Effector CD8-positive, alpha-beta T cell (primary cell): ENCODE results near the gene KLK8.
"Not testable (repeated sequence)": the region's sequence is repeated elsewhere in the genome, so short reads cannot be mapped to it uniquely, and the experiment has no call there.

Experiments used
- DNase-seq: peaks from one replicate; lab custom pipeline; 2025; lab: John Stamatoyannopoulos, UW

KLK8 gene

DNA sequence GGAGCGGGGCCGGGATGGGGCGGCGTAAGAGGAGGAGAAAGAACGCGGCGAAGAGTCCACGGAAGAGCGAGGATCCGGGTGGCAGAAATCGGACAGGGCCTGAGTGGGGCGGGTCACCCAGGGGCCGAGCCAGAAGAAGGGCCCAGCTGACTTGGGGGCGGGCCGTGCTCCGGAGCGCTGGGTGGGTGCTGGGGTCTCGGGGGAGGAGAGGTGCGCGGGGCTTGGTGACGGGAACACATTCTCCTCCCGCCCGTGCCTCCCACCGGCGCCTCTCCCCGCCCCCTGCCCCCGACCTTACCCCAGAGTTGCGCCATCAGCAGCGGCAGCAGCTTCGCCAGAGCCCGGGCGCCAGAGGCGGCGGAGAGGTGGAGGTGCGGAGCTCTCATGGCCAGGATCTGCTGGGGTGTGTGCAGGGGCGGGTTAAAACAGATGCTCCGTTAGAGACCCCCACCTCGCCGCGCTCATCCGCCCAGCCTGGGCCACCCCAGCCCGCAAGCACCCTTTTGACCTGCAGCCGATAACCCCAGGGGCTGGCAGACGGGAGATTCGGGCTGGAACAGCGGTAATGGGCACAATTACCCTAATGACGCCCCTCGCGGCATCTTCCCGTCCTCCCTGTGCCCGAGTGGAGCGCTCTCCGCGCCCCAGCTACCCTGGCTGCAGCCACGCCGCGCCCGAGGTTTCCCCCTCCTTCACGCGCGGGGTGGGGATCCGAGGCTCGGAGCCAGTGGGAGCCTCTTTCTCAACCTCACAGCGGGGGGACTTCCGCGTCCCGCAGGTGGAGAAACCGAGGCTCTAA is 17.5 kb upstream of the KLK8 start:
- no peak for DNase-seq

DNA sequence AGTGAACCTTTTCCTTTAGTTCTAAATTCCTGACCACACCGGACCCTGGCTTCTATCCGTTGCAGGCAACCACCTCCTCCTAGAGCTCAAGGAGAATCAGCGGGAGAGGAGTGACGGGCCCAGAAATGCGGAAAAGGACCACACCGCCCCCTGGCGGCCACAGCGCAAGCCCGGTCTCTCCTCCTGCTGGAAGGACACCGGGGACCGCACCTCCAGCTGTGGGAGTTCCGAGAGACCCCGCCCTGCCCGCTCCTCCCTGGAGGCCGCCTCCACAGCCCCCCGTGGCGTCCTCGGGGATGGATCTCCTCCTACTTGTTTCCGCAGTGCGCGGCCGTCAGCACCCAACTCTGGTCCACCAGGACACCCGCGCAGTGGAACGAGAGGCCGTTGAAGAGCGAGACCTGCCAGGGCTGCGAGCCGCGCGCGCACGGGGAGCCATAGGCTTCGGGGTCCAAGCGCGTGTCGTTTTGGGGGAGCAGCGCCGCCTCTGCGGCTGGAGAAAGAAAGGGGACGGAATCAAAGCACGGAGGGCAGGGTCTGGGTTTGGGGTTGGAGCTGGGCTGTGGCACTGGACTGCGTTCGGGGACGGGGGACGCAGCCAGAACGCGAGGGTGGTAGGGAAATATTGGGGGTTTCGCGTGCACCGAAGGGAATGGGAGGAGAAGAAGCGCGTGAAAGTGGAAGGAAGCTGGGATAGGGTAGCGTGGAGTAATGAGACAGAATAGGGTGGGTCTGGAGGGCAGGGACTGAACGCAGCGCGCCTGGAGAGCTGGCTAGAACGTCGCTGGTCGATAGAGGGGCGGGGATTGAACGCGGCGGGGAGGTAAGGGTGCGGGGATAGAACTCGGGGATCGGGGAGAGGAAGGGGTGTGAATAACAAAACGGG is 15.6 kb upstream of the KLK8 start:
- peak; percentile 3 for DNase-seq

DNA sequence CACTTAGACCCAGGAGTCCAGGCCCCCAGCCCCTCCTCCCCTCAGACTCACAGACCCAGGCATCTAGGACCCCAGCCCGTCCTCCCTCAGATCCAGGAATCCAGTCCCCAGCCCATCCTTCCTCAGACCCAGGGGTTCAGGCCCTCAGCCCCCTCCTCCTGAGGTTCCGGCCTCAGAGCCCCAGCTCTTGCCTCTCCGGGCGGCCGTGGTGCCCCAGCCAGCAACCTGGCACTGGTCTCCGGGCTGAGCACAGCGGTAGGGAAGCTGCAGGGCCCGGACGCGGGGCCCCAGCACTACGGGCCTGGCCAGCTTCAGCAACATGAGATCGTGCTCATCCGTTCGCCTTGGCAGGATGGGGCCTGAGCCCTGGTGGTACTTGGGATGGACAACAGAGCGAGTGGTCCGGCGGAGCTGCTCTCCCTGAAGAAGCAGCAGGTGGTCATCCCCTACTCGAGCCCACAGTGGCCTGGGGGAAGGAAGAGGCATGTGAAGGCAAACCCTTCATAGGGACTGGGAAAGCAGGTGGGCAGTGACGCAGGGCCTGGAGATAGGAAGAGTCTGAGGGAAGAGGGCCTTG is 14.4 kb upstream of the KLK8 start:
- no peak for DNase-seq

DNA sequence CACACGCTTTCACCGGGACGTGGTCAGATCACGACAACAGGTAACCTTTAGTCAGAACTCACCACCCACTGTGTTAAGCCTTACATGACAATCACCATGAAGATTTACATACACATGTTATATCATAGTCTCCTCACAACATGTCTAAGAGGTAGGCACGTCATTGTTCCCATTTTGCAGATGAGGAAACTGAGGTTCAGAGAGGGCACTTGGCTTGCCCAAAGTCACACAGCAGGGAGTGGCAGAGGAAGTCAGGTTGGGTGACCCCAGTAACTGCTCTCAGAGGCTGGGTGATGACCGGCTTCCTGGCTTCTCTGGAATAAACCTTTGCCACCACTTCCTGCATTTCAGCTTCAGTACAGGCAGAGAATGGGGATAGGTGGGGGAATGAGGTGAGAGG is 12.8 kb upstream of the KLK8 start:
- no peak for DNase-seq

DNA sequence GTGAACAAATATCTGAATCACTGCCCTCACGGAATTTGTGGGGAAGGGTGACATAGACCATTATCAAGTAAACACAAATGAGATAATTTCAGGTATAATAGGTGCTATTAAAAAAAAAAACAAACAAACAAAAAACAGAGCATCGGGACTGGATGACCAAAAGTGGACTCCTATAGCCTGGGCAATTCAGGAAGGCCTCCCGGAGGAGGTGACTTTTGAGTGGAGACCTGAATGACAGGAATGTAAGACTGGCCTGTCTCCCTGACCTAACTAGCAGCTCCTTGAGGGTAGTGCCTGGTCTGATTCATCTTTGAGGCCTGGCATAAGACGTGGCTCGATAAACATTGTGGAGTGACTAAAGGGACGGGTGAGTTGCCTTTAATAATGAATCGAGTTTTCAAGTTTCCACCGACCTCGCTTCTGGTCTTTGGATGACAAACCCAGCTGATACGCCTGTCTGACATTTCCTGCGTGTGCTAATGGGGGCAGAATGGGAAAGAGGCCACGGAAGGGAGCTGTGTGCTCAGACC is 11.3 kb upstream of the KLK8 start:
- DNase-seq: no peak

DNA sequence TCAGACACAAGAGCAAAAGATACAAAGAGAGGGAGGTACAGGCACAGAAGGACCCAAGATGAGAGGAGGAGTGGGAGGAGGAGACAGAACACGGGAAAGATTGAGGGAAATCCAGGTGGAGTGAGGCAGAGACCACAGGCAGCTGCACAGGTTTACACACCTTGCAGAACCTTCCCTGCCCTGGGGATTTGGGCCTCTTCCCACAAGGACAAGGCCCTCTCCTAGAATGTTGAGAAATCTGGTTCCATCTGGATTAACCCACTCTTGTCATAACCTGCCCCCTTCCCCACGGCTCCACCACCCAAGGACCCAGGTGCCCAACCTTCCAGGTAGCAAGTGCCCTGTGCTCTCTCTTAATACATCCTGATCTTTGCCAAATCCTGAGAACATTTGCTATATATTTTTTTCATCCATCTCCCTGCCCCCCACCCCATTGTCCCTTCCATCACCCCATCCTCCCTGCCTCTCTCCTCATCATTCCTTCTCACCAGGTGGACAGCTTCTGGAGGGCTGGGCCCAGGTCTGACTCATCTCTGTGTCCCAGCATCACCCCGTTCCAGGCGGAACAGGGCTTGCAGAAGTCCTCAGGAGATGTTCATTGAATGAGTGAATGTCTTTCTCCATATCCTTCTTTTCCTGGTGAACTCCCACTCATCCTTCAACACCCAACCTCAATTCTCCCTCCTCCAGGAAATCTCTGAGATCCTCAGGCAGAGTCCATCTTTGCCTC is 8.8 kb upstream of the KLK8 start:
- no peak for DNase-seq

DNA sequence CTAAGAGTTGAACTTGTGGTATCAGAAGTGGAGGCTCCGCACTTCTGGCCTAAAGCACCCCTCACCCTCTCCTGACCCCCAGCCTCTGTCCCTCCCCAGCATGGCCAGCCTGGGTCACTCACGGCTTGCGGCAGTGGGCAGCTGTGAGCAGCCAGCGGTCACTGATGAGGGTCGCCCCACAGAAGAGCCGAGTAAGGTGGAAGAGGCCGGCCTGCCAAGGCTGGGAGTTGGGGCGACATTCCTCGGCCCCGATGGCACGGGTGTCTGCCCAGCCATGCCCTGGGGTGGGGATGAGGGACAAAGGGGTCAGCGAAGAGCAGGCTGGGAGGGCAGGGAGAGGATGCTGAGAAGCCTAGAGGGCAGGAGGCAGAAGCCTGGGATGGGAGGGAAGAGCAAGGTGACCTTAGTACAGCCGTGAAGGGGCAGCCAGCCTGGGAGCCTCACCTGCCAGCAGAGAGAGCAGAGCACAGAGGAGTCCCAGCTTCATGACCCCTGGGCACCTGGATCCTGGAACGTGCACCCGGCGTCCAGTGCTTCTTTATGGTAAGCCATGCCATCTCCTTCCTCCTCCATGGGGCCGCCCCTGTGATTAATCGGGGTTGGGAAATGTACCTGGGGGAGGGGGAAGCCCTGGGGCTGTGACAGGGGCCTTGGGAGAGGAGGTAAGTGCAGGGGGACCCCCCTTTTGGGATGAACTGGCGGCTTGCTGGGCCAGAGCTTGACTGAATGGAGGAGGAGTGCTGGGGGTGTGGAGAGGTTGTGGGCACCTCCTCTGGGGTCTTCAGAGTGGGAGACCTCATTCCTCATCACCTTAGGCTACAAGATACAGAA is 7.9 kb upstream of the KLK8 start:
- no peak for DNase-seq

DNA sequence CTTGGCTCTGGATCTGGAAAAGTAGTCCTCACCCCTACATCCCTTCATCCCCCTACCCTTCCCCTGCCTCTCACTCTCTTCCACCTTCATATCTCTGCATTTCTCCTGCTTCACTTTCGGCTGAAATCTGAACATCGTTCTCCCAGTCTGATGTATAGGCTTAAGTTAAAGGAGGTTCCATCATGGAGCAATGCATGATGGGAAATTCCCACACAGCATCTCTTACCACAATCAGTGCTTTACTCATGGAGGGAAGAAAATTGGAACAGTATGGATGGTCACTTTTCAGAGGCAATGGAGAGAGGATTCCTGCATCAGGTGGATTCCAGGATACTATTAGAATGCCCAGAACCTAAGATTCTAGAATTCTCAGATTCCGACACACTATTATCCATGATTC is 6.1 kb upstream of the KLK8 start:
- DNase-seq: no peak

DNA sequence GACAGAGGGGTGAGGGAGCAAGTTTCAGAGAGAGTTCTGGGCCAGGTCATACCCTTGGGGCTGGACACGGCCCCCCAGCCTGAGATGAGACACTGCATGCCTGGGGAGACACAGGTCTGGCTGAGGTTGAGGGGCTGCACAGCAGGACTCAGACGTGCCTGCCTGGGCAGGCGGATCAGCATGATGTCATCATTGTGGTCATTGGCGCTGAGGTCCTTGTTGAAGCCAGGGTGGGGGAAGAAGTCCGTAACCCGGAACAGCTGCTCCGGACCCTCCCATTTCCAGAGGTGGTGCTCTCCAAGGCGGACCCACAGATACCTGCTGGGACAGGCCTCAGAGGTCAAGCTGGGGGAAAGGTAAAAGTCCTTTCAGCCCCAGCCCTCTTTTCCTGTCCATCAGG is 5.0 kb upstream of the KLK8 start:
- no peak for DNase-seq

DNA sequence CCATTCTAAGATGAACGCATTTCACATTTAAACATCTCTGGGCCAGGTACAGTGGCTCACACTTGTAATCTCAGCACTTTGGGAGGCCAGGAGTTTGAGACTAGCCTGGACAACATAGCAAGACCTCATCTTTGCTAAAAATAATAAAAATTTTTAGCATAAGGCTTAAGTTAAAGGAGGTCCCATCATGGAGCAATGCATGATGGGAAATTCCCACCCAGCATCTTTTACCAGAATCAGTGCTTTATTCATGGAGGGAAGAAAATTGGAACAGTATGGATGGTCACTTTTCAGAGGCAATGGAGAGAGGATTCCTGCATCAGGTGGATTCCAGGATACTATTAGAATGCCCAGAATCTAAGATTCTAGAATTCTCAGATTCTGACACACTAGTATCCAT is 3.8 kb upstream of the KLK8 start:
- no peak for DNase-seq

DNA sequence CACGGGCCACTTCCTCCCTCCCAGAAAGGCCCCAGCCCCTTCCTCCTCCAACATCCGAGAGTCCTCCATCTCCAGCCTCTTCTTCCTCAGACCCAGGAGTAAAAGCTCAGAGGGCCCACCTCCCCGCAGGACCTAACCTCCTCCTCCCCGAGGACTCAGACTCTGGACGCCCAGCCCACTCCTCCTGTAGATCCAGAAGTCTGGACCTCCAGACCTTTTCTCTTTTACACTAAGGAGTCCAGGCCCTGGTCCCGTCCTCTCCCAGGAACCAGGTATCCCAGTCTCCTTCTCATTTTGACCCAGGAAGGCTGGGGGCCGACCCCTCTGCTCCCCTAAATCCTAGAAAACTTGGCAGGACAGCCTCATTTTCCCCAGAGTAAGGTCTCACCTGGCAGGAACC is 1.9 kb upstream of the KLK8 start:
- DNase-seq: no peak

DNA sequence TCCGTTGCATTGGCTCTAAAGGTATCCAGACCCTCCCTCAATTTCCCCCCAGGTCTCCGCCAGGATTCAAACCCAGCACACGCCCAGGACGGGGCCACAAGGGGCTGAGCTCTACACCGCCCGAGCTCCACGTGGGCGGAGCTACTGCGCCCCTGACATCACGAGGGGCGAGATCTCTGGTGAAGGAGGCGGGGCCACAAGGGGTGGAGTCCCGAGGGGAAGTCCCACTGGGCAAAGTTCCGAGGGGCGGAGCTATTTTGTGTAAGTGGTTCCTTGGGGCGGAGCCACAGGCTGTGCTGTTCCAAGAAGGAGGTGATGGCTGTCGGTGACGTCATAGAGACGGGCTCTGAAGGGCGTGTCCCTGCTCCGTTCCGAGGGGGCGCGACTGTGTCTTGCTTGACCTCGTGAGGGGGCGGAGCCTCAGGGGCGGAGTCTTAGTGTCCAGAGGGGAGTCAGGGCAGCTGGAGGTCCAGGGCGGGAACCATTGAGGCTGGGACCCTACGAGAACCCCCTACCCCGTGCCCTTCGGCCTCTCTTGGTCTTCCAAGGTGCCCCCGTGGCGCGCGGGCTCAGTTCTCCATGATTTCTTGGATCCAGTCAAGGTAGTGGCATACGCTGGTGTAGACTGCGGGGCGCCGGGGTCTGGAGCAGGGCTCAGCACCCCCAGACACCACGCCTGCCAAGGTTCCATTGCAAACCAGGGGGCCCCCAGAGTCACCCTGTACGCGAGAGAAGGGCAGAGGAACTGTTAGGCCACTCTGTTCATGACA is 1.3 kb upstream of the KLK8 start:
- no peak for DNase-seq

DNA sequence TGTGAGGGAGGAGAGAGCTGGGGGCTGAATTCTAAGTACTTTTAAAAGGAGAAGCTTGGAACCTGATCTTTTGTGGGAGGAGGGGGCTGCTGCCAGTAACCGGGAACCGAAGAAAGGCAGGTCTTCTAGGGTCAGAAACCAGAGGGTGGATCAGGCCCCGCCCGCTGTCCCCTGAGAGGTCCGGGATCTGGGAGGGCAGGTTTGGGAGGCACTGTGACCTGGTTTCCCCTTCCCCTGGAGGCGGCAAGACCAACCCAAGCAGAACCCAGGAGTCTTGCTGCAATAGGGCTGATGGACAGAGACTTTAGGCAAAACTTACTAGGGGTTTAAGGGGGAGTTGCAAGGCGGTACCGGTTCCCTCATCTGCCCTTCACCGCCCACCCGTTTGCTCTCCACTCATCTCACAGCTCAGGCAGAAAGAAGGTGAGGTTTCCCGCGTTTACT is 707 bp upstream of the KLK8 start:
- no peak for DNase-seq

DNA sequence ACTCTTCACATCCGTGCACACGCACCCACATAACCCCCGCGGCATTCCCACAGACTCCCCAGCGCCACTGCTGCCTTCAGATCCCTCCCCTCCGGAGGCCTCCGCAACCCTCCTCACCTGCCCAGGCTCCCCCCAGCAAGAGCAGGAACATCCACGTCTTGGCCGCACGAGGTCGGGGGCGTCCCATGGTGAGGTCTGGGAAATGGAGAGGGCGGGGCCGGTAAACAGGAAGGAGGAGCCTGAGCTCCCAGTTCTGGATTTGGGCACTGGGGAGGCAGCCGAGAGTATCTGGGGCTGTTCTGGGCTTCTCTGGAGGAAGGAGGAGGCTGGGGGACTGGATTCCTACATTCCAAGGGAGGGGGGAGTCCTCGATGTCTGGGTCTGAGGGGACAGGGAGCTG is 423 bp downstream of the KLK8 start:
- no peak for DNase-seq

DNA sequence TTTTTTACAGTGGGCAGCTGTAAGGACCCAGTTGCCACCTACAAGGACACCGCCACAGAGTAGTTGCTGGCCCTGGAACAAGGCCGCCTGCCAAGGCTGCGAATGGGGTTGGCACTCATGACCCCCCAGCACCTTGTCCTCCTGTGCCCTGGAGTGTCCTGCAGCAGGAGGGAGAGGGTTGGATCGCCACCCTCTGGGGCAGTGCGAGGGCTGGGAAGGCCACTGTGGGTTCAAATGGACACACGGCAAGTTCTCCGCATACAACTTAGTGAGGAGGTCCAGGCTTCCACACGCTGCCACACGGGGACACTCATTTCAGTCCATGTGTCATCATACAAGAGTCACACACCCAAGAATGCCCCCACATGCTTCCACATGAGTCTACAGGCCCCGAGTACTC is 978 bp downstream of the KLK8 start:
- DNase-seq: no peak

DNA sequence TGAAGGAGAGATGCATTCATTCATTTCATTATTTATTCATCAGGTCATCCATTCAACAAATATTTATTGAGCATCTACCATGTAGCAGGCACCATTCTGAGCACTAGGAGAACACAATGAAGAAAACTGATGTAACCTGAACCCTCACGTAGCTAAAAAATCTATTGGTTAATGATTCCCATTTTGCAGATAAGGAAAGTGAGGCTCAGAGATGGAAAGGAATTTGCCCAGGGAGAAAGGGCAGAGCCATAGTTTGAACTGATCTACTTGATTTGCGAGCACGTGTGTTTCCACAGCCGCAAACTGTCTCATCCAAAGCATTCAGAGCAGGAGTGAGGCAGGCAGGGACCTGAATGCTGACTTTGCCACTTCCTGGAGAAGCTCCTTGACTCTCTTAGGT is 2.7 kb downstream of the KLK8 start:
- DNase-seq: no peak

DNA sequence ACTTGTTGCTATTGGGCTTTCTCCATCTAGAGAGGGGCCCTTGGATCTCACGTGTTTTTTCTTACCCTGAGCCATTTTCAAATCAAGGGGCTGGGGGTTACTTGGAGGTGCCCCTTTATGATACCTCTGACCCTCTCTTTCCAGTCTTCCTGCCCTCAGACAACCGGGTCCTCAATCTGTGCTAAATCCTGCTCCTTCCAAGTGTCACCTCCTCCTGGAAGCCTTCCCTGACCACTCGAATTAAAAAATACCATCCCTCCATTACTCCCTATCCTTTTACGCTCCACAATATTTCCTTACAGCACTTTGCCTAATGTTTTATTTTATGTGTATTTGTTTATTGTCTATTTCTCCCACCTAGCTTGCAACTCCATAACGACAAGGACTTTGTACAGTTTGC is 3.3 kb downstream of the KLK8 start:
- DNase-seq: no peak

DNA sequence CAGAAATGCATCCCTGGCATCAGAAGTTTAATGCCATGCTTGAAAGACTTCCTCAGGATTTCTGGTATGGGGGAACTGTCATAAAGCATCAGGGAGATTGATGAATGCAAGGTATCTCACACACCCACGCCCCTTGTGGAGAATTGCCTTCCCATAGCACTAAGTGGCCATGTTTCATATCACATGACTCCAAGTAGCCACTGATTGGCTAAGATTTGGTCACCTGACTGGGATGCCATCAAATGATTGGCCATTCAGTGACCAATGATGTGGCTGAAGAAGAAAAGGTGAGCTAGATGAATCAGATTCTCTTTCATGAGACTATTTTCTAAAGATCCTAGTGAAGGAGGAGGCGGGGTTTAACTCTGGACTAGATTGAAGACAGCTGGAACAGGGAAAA is 7.3 kb downstream of the KLK8 start:
- DNase-seq: no peak

DNA sequence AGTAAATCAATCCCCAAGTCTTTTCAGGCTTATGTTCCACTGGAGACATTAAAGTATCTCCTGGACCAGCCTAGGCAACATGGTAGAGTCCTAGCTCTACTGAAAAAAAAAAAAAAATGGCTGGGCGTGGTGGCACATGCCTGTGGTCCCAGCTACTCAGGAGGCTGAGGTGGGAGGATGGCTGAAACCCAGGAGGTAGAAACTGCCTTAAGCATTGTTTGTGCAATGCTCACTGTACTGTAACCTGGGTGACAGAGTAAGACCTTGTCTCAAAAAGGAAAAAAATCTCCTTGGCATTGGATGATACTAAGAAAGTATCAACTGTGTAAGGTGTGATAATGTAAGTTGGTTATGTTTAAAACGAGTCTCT is 8.8 kb downstream of the KLK8 start:
- DNase-seq: no peak

DNA sequence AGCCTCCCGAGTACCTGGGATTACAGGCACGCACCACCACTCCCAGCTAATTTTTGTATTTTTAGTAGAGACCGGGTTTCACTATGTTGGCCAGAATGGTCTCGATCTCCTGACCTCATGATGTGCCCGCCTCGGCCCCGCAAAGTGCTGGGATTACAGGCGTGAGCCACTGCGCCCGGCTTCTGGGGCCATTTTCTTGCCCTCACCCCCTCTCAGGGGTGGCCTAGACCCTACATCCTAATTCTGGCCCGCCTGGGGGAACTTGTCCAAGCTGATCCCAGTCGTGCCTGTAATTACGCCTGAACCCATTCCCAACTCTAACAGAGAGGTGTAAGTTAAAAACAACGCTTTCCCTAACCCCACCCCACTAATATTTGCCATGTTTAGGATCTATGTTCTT is 17.0 kb downstream of the KLK8 start:
- not testable (repeated sequence) for DNase-seq
